IPS DF 6.9 (cell line): ENCODE data around the gene MIOS.

Source experiments
- DNase-seq: peaks from one replicate; pipeline ENCODE4 v3.0.0-alpha.2; 2013; ENCODE audit warnings: low read depth, low spot score
- H3K27ac ChIP-seq: one replicate; pipeline ENCODE4 v1.5.1; 2013; ENCODE audit warnings: low read length, control low read depth
- H3K27me3 ChIP-seq: 2 replicates; pipeline ENCODE4 v1.6.1; 2013; ENCODE audit warnings: mild to moderate bottlenecking, low read length; ENCODE audit not compliant: control insufficient read depth, insufficient read depth
- H3K36me3 ChIP-seq: 2 replicates; pipeline ENCODE4 v1.6.1; 2013; ENCODE audit warnings: low read length; ENCODE audit not compliant: control insufficient read depth, insufficient read depth
- H3K4me1 ChIP-seq: 2 replicates; pipeline ENCODE4 v1.6.1; 2013; ENCODE audit warnings: low read length; ENCODE audit not compliant: control insufficient read depth, insufficient read depth
- H3K4me3 ChIP-seq: 2 replicates; pipeline ENCODE4 v1.5.1; 2013; ENCODE audit warnings: mild to moderate bottlenecking, low read length
- H3K9me3 ChIP-seq: 2 replicates; pipeline ENCODE4 v1.6.1; 2013; ENCODE audit warnings: low read length, inconsistent platforms; ENCODE audit not compliant: control insufficient read depth, insufficient read depth
- WGBS: extraction: QIAGEN DNeasy Blood & Tissue Kit; methylation state at CpG from one replicate; pipeline ENCODE4 v1.1.7; 2013; ENCODE audit warnings: mixed read lengths, missing lambda C conversion rate; ENCODE audit not compliant: insufficient read length, insufficient coverage; 5-methylcytosine and 5-hydroxymethylcytosine counted together

The MIOS gene

GRCh38 chr7:7565018-7565680 is 1.5 kb upstream of the MIOS start:
- no CpG with 5 or more reads among the region's 4 CpGs for WGBS
- Histone ChIP-seq H3K27me3 (no peaks in the 10 kb centered on the region), H3K4me3 (no peak overlapping the region), H3K9me3 (no peaks in the 10 kb centered on the region), H3K27ac (no peak overlapping the region), H3K4me1 (no peaks in the 10 kb centered on the region; the same call in 1 of the 2 replicates), H3K36me3 (no peaks in the 10 kb centered on the region; the same call in 1 of the 2 replicates)
- no peak for DNase-seq

- no peaks in the 10 kb centered on the region for H3K9me3 ChIP-seq
- no CpG with 5 or more reads among the region's 26 CpGs for WGBS
- no peak overlapping the region for H3K27ac ChIP-seq
- no peaks in the 10 kb centered on the region; the same call in 1 of the 2 replicates for H3K36me3 ChIP-seq
- H3K27me3 ChIP-seq: no peaks in the 10 kb centered on the region
- H3K4me1 ChIP-seq: no peaks in the 10 kb centered on the region; the same call in 1 of the 2 replicates
- peak overlapping the region; percentile 53; the same call in 1 of the 2 replicates for H3K4me3 ChIP-seq
- no peak for DNase-seq
Observed at GRCh38 chr7:7565746-7566650, 686 bp upstream of the MIOS start.

- Histone ChIP-seq H3K27me3 (no peaks in the 10 kb centered on the region), H3K27ac (no peak overlapping the region), H3K36me3 (peaks cover 2% of the 10 kb centered on the region; the same call in 1 of the 2 replicates), H3K4me3 (no peak overlapping the region; the same call in 1 of the 2 replicates), H3K9me3 (no peaks in the 10 kb centered on the region), H3K4me1 (no peaks in the 10 kb centered on the region; the same call in 1 of the 2 replicates)
- no peak for DNase-seq
- WGBS: no CpG with 5 or more reads among the region's 2 CpGs
Observed at GRCh38 chr7:7567898-7568531, 1.3 kb downstream of the MIOS start.

GRCh38 chr7:7568553-7568952 is 1.9 kb downstream of the MIOS start:
- Histone ChIP-seq H3K27ac (no peak overlapping the region), H3K4me1 (no peaks in the 10 kb centered on the region; the same call in 1 of the 2 replicates), H3K9me3 (no peaks in the 10 kb centered on the region), H3K36me3 (peaks cover 2% of the 10 kb centered on the region; the same call in 1 of the 2 replicates), H3K27me3 (no peaks in the 10 kb centered on the region), H3K4me3 (no peak overlapping the region)
- no CpG with 5 or more reads among the region's 4 CpGs for WGBS
- no peak for DNase-seq

GRCh38 chr7:7569081-7569527 is 2.4 kb downstream of the MIOS start:
- H3K4me3 ChIP-seq: no peak overlapping the region

GRCh38 chr7:7569615-7570014 is 2.9 kb downstream of the MIOS start:
- Histone ChIP-seq H3K9me3 (no peaks in the 10 kb centered on the region), H3K4me1 (no peaks in the 10 kb centered on the region; the same call in 1 of the 2 replicates), H3K27ac (no peak overlapping the region), H3K4me3 (no peak overlapping the region), H3K27me3 (no peaks in the 10 kb centered on the region), H3K36me3 (peaks cover 2% of the 10 kb centered on the region; the same call in 1 of the 2 replicates)
- no peak for DNase-seq
- WGBS: no CpG with 5 or more reads among the region's 3 CpGs

More at GRCh38 chr7:7569081-7569527, 2.4 kb downstream of the MIOS start:
- Histone ChIP-seq H3K4me1 (no peaks in the 10 kb centered on the region; the same call in 1 of the 2 replicates), H3K36me3 (peaks cover 2% of the 10 kb centered on the region; the same call in 1 of the 2 replicates), H3K9me3 (no peaks in the 10 kb centered on the region), H3K27ac (no peak overlapping the region), H3K27me3 (no peaks in the 10 kb centered on the region)
- no CpG with 5 or more reads among the region's 5 CpGs for WGBS
- no peak for DNase-seq

GRCh38 chr7:7570584-7570983 is 3.9 kb downstream of the MIOS start:
- Histone ChIP-seq H3K27me3 (no peaks in the 10 kb centered on the region), H3K4me1 (no peaks in the 10 kb centered on the region; the same call in 1 of the 2 replicates), H3K9me3 (no peaks in the 10 kb centered on the region), H3K27ac (no peak overlapping the region), H3K4me3 (no peak overlapping the region), H3K36me3 (peaks cover 2% of the 10 kb centered on the region; the same call in 1 of the 2 replicates)
- WGBS: no CpG with 5 or more reads among the region's 3 CpGs
- no peak for DNase-seq

GRCh38 chr7:7573701-7574100 is 7.0 kb downstream of the MIOS start:
- peaks cover 2% of the 10 kb centered on the region; the same call in 1 of the 2 replicates for H3K36me3 ChIP-seq
- no peaks in the 10 kb centered on the region for H3K9me3 ChIP-seq
- no peaks in the 10 kb centered on the region for H3K4me1 ChIP-seq
- no peaks in the 10 kb centered on the region for H3K27me3 ChIP-seq
- WGBS: no CpG with 5 or more reads among the region's 2 CpGs
- H3K27ac ChIP-seq: no peak overlapping the region
- DNase-seq: no peak
- H3K4me3 ChIP-seq: no peak overlapping the region

- H3K36me3 ChIP-seq: peaks cover 2% of the 10 kb centered on the region; the same call in 1 of the 2 replicates
- no peak overlapping the region for H3K4me3 ChIP-seq
- H3K9me3 ChIP-seq: no peaks in the 10 kb centered on the region
- no peak for DNase-seq
- no CpG with 5 or more reads among the region's 1 CpG for WGBS
- no peaks in the 10 kb centered on the region; the same call in 1 of the 2 replicates for H3K4me1 ChIP-seq
- H3K27me3 ChIP-seq: no peaks in the 10 kb centered on the region
- no peak overlapping the region for H3K27ac ChIP-seq
Observed at GRCh38 chr7:7576344-7576743, 9.7 kb downstream of the MIOS start.

- Histone ChIP-seq H3K4me3 (no peak overlapping the region), H3K36me3 (peaks cover 1% of the 10 kb centered on the region; the same call in 1 of the 2 replicates), H3K9me3 (no peaks in the 10 kb centered on the region), H3K4me1 (no peaks in the 10 kb centered on the region; the same call in 1 of the 2 replicates), H3K27ac (no peak overlapping the region), H3K27me3 (no peaks in the 10 kb centered on the region)
- 100% methylated on average over 1 of the region's 1 CpG for WGBS
- no peak for DNase-seq
Observed at GRCh38 chr7:7577888-7578287, 11.2 kb downstream of the MIOS start.
